Measurements from ENCODE around the gene PIKFYVE. TPM values are rescaled to one million over a fixed set of nuclear protein-coding genes. Genes with fewer than 3 reads are reported as not detected.

PIKFYVE gene
- total and polyA plus RNA-seq, 10 of the 15 experiments (the other 5 are each of a cell fraction or from before 2014, with no cell fraction given), result 5.2 to 41.7 (median 19.6) TPM

DNA sequence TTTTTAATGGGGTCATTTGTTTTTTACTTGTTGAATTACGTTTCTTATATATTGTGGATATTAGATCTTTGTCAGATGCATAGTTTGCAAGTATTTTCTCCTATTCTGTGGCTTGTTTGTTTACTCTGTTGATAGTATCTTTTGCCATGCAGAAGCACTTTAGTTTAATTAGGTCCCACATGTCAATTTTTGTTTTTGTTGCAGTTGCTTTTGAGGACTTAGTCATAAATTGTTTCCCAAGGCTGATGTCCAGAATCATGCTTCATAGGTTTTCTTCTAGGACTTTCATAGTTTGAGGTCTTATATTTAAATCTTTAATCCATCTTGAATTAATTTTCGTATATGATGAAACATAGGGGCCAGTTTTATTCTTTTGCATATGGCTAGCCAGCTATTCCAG, 13.2 kb downstream of the PIKFYVE start (continued):
- no peak for TF ChIP-seq SRF (IDR thresholded peaks at IDR 0.05; ENCODE audit: low read depth in 2 of 2, low read length in 2 of 2)

GRCh38 chr2:208280234-208280633, 14.2 kb downstream of the PIKFYVE start:
- SMC1A ChIA-PET (ENCODE audit: uncharacterized antibody, unreplicated experiment), result interaction anchor here (0.8 to 3.5 kb wide), 7 partner anchors 8 to 66 kb away, joined by 3 to 31 read pairs (median 4); partner anchors contain the start of gene PIKFYVE
- peaks cover 3% of the 10 kb centered on the region; the same call in 1 of the 2 replicates for H3K4me1 ChIP-seq (ENCODE audit: control insufficient read depth, insufficient read depth, low read length)
- peaks cover 6 to 24% of the 10 kb centered on the region in 2 experiments for H3K36me3 ChIP-seq (ENCODE audit: control insufficient read depth in 2 of 2, insufficient read depth in 2 of 2, low read length in 1 of 2)
- no peak for TF ChIP-seq NFYA (IDR thresholded peaks at IDR 0.05; ENCODE audit: borderline replicate concordance, low read depth, low read length)
- TF ChIP-seq CHD1 (IDR thresholded peaks at IDR 0.05; ENCODE audit: low read depth, low read length), result no peak
- TF ChIP-seq ZNF24 (IDR thresholded peaks at IDR 0.05), result no peak
- no peak for TF ChIP-seq IRF5 (IDR thresholded peaks at IDR 0.05; ENCODE audit: borderline replicate concordance)
- no peak for TF ChIP-seq STAT3 (IDR thresholded peaks at IDR 0.05; ENCODE audit: low read depth, low read length)
- no peak for TF ChIP-seq IKZF2 (IDR thresholded peaks at IDR 0.05)
- TF ChIP-seq, protein P1, sequence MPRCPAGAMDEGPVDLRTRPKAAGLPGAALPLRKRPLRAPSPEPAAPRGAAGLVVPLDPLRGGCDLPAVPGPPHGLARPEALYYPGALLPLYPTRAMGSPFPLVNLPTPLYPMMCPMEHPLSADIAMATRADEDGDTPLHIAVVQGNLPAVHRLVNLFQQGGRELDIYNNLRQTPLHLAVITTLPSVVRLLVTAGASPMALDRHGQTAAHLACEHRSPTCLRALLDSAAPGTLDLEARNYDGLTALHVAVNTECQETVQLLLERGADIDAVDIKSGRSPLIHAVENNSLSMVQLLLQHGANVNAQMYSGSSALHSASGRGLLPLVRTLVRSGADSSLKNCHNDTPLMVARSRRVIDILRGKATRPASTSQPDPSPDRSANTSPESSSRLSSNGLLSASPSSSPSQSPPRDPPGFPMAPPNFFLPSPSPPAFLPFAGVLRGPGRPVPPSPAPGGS (IDR thresholded peaks at IDR 0.05; ENCODE audit: borderline replicate concordance, insufficient read depth, low read depth, low read length, poor library complexity, severe bottlenecking), result no peak
- TF ChIP-seq SKIL (IDR thresholded peaks at IDR 0.05; ENCODE audit: low read depth, poor library complexity, severe bottlenecking), result no peak
- no peak for TF ChIP-seq TCF3 (IDR thresholded peaks at IDR 0.05; ENCODE audit: borderline replicate concordance, insufficient read depth, low read depth, low read length)
- TF ChIP-seq POLR2AphosphoS5 (IDR thresholded peaks at IDR 0.05; ENCODE audit: low read length), result no peak
- TF ChIP-seq GABPA (IDR thresholded peaks at IDR 0.05; ENCODE audit: low read depth), result no peak
- in situ Hi-C loops (cut with MboI), result no loop called here
- WGBS (ENCODE audit: insufficient coverage, insufficient replicate concordance, low lambda C conversion rate, missing lambda C conversion rate), result 55% methylated on average over 2 of the region's 2 CpGs
- H3K4me3 ChIP-seq, result no peak overlapping the region
- CTCF ChIA-PET, result interaction anchor here (0.9 to 1.7 kb wide), 3 partner anchors 12 to 41 kb away, joined by 3 to 6 read pairs (median 3); no protein-coding TSS in a partner anchor
- no peak for DNase-seq (ENCODE audit: low read depth, low spot score)
- FAIRE-seq, result no peak
- no peaks in the 10 kb centered on the region for H4K20me1 ChIP-seq (ENCODE audit: control insufficient read depth, insufficient read depth)
- POLR2A ChIA-PET, result interaction anchor here (0.9 to 1.9 kb wide), 3 partner anchors 9 to 32 kb away, joined by 3 to 5 read pairs (median 4); no protein-coding TSS in a partner anchor
- RAD21 ChIA-PET (ENCODE audit: unreplicated experiment), result interaction anchor here (0.8 to 2.1 kb wide), 2 partner anchors 14 to 35 kb away, joined by 4 to 8 read pairs; partner anchors contain the start of gene PIKFYVE
- no peaks in the 10 kb centered on the region; the same call in 1 of the 2 replicates for H3K79me2 ChIP-seq (ENCODE audit: control insufficient read depth, insufficient read depth, low read length)
- intact Hi-C loops (cut with micrococcal nuclease; ENCODE audit: unreplicated experiment), result no loop called here
- no peak overlapping the region for H3K4me2 ChIP-seq (ENCODE audit: control insufficient read depth, insufficient read depth)
- H3K9ac ChIP-seq (ENCODE audit: control insufficient read depth, insufficient read depth, low read length), result no peak overlapping the region
- H2AFZ ChIP-seq (ENCODE audit: control insufficient read depth, low read depth, low read length), result no peak overlapping the region
- H3K27ac ChIP-seq (ENCODE audit: control insufficient read depth, insufficient read depth), result no peak overlapping the region
- ATAC-seq, result peak; percentile 48
- H3K9me3 ChIP-seq (replicated peaks; ENCODE audit: control insufficient read depth, insufficient read depth, low read length), result peaks cover 6% of the 10 kb centered on the region; the same call in 2 of the 3 replicates
- BruUV-seq (replicated peaks), result no TSS peak
- no peaks in the 10 kb centered on the region for H3K27me3 ChIP-seq (replicated peaks in 1 of 2; ENCODE audit: control insufficient read depth in 2 of 2, insufficient read depth in 2 of 2, low read length in 1 of 2)

Measured in GM12878 (cell line).